GM19438 (cell line): ENCODE results near the gene RXFP3.
"Not testable (repeated sequence)": the region's sequence is repeated elsewhere in the genome, so short reads cannot be mapped to it uniquely, and the experiment has no call there.

Source experiments
- ATAC-seq: cut with Tn5 transposase; IDR thresholded peaks from one replicate; pipeline ENCODE4 v1.9.1; 2021; ENCODE audit warnings: low read depth; ENCODE audit not compliant: unreplicated experiment

RXFP3 gene

DNA sequence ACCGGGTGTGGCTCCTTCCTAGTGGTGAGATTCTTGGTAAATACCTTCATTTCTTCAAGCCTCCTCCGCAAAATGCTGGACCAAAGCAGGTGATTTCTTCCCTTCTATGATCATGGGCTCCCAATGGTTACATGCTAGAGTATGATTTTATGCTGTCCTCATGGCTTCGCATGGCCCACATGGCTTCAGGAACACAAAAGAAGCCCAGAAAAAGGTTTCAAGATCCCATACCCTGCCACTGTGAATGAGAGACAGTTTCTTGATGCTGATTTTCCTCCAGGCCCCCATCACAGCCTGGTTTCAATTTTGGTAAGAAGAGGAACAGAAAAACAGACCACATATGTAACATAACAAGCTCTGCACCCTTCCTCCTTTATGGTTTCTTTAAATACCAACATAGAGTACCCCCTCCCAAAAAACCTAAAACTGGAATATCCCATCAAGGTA lies 2.4 kb upstream of the RXFP3 start:
- ATAC-seq: peak; percentile 89

DNA sequence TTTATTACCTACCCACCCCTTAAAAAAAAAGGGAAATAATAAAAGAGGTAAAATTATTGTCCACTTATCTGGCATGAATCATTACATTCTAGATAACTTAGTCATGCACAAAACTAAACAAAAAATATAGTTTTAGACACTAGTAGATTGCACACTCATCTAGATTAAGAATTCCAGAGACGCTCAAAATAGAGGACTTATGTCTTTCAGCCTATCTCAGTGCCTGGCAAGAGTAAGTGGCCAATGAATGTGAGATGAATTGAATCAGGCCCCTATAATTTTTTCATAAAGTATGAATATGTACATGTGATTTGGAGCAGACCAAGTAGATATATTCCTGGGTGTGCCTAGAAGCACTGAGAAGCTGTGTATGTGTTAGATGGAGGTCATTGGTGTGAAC lies 2.0 kb upstream of the RXFP3 start:
- peak; percentile 19 for ATAC-seq

DNA sequence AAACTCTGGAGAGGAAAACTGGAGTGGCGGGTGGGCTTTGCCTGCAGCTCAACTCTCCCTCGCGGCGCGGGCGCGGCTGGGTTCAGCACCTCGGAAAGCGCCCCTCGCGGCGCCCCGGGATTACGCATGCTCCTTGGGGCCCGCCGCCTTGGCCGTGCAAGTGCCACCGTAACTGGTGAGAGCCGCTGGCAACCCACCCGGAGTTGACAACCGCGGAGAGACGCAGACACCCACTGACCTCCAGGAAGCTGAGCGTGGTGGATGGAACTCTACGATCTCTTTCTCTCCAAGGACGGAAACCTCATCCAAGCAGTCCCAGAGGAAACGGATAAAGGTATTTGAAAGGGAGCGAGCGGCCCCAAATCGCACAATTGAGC lies 194 bp upstream of the RXFP3 start:
- ATAC-seq: no peak

DNA sequence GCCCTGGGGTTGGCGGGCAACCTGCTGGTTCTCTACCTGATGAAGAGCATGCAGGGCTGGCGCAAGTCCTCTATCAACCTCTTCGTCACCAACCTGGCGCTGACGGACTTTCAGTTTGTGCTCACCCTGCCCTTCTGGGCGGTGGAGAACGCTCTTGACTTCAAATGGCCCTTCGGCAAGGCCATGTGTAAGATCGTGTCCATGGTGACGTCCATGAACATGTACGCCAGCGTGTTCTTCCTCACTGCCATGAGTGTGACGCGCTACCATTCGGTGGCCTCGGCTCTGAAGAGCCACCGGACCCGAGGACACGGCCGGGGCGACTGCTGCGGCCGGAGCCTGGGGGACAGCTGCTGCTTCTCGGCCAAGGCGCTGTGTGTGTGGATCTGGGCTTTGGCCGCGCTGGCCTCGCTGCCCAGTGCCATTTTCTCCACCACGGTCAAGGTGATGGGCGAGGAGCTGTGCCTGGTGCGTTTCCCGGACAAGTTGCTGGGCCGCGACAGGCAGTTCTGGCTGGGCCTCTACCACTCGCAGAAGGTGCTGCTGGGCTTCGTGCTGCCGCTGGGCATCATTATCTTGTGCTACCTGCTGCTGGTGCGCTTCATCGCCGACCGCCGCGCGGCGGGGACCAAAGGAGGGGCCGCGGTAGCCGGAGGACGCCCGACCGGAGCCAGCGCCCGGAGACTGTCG lies 976 bp downstream of the RXFP3 start:
- no peak for ATAC-seq

DNA sequence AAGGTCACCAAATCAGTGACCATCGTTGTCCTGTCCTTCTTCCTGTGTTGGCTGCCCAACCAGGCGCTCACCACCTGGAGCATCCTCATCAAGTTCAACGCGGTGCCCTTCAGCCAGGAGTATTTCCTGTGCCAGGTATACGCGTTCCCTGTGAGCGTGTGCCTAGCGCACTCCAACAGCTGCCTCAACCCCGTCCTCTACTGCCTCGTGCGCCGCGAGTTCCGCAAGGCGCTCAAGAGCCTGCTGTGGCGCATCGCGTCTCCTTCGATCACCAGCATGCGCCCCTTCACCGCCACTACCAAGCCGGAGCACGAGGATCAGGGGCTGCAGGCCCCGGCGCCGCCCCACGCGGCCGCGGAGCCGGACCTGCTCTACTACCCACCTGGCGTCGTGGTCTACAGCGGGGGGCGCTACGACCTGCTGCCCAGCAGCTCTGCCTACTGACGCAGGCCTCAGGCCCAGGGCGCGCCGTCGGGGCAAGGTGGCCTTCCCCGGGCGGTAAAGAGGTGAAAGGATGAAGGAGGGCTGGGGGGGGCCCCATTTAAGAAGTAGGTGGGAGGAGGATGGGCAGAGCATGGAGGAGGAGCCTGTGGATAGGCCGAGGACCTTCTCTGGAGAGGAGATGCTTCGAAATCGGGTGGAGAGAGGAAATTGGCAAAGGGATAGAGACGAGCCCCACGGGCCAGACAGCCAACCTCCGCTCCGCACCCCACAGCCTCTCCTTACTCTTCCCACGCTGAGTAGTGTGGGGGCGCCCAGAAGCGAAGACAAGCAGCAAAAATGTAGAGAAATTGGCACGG lies 1.7 kb downstream of the RXFP3 start:
- ATAC-seq: no peak

DNA sequence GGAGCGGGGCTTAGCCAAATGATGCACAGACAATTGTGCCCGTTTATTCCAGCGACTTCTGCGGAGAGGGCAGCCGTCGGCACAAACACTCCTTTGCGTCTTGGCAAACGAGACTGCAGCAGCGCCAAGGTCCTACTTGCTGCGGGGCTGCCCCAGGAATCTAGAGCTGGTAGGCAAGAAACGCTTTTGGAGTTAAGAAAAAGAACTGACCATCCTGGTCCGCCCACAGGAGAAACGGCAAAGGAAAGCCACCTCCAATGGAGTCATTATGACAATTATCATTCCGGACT lies 2.3 kb downstream of the RXFP3 start:
- no peak for ATAC-seq

DNA sequence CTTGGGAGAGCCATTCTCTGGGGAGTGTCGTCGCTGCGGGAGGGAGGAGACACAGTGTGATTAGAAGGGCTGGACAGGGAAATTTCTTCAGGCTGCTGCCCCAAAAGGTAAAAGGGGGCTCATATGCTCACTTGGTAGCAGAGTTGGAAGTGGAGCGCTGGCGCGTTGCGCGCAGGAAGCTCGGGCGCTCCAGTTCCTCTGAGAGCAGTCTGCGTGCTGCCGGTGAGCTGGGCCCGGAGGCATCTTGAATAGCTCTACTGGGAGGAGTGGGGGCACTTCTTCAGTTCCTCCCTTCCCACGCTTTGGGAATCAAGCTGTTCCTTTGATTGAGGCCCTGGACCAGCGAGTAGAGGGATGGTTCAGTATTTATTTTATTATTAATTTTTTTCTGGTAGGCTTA lies 2.7 kb downstream of the RXFP3 start:
- no peak for ATAC-seq

DNA sequence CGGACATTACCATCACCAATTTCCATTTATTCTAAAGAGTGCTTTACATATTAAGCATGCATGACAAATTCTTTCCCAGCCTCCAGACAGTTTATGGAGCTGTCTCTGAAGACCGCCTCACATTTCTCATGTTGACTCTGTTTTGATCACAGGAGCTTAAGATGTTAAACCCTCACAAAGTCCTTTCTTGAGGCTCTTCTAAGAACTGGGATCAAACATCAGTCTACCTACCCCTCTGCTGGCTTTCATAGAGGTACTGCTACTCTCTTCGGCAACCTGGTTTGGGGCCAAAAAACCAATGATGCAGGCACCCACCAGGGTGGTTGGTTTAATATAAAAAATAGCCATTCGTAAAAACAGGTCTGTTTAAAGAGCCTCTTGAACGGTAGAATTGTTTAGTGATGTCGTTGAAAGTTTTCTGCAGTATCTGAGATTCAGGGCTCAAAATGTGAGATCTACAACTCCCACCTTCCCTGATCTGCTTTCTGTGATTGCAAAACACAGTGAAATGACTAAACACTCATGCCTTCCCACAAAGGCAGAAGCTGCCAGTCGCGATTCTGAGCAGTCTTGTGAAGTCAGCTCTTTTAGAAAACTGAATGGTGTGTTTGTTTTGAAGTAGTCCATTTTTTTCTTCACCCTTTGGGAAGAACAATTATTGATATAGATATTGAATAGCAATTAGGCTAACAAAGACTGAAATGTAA lies 3.5 kb downstream of the RXFP3 start:
- no peak for ATAC-seq

DNA sequence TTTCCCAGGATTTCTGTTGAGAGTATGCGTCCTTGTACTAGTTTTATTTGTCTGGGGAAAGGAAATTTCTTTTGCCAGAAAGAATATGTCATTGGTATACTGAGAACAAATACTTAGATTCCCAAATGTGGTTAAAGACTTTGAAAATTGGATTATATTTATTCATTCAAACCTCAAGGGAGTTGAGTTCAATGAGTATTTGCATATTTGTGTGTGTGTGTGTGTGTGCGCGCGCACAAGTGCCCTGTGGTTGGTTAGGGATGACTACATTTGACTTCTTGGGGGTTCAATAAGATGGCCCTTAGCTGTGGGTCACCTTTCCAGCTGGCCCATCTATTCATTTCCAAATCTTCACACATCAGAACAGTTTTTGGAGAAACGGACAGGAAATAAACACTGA lies 4.9 kb downstream of the RXFP3 start:
- no peak for ATAC-seq

DNA sequence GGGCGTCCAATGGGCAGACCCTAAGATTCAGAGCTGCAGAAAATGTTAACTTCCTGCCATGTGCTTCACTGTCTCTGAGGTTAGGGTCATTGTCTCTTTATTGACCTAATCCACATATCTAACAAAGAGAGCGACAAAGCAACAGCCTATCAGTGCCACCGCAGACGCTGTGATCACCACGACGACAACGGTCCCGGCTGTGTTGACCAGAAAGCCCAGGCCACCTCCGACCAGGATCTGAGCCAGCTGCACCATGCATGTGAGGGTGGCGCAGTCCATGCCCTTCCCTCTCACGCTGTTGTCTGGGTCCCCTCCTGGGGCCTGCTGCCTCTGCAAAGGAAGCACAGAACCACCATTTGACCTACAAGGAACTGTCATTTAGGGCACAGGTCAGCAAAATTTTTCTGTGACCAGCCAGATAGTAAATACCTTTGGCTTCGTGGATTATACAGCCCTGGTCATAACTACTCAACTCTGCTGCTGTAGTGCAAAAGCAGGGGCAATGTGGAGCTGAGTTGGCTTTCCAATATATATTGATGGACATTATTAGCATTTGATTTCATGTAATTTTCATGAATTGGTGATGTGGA lies 8.5 kb downstream of the RXFP3 start:
- no peak for ATAC-seq

DNA sequence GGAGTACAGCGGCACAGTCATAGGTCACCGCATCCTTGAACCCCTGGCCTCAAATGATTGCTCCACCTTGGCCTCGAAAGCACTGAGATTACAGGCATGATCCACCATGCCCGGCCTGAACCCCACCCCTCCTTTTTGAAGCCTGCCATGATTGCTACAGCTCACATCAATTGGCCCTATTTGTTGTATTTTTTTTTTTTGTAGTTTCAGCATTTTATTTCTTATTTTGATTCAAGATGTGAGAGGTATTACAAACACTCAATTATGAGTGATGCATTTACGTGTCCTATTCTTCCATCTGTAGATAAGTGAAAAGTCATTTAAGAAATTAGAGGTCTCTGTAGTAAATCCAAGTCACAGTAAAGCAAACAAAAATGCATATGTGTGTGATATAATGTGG lies 16.0 kb downstream of the RXFP3 start:
- ATAC-seq: not testable (repeated sequence)

DNA sequence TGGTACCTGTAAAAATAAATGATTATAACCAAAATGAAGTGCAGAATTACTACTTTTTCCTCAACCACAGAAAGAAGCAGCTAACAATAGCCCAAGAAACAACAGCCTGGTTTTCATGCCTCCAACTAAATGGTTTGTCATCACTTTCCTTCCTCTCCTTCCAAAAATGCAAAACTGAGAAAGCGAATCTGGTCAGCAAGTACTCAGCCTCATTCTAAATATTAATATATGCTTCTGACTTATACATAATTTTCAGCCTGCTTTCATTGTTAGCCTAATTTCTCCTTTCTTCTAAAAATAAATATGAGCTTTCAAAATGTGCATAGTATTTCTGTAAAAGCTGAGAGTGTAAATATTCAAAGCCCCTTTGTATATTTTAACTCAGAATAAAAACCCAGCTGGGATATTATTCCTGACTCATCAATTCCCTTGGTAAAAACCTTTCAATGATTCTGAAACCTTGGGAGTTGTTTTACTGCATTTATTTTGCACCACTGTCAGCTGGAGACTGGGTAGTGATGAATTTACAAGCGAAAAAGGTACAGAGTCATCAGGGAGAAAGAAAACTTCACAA lies 21.5 kb downstream of the RXFP3 start:
- ATAC-seq: no peak

DNA sequence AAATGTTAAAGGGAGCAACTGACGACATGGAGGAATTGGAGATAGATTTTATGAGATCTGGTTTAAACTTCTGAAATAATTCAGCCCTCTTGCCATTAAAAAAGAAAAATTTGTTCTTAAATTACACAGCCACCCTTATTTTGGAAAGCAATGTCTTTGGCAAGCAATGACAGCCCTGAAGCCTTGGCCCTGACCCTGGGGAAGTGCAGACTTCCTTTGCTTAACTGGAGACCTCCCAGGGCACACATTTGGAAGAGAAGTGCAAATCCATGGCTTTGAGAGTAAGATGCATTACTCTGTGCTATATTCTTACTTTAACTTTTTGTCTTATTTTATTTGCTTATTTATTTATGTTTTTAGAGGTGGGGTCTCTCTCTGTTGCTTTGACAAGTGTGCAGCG lies 22.0 kb downstream of the RXFP3 start:
- ATAC-seq: no peak

DNA sequence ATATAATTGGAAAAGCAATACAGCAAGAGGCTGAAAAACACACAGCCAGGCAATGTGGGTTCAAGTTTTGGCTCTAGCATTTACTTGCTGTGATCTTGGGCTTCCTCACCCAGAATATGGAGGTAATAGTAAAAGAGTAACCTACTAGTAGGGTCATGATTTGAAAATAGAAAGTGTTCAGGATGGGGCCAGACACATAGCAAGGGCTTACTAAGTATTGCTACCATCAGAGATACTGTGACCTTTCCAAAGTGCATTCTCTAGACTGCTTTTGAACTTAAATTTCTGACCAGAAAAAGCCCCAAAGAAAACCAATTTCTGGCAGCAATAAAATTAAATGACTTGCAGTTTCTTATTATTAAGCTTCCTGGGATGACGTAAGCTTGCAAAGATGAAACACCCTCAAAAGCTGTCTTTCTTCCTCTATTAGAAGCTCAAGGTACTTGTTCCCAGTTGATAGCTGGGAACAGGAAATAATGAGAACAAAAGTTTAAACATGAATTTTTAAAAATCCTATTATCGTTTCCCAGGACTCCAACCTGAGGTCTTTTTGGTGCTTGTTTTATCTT lies 28.0 kb downstream of the RXFP3 start:
- ATAC-seq: no peak

DNA sequence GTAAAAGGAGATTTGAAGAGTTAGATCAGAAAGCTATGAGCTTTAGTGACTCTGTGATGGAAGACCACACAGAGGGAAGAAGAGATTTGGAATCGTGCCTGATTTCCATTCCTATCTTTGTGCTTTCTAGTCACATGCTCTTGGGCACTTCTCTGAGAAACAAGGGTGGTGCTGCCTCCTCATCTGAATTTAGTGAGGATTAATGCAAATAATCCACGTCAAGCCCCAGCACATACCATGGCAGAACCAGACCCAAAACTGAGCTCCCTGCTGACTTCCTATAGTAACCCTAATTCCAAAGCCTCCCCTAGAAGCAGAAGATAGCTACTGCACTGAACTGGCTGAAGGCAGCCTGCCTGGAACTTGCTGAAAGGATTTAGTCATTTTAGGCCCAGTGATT lies 30.6 kb downstream of the RXFP3 start:
- no peak for ATAC-seq

DNA sequence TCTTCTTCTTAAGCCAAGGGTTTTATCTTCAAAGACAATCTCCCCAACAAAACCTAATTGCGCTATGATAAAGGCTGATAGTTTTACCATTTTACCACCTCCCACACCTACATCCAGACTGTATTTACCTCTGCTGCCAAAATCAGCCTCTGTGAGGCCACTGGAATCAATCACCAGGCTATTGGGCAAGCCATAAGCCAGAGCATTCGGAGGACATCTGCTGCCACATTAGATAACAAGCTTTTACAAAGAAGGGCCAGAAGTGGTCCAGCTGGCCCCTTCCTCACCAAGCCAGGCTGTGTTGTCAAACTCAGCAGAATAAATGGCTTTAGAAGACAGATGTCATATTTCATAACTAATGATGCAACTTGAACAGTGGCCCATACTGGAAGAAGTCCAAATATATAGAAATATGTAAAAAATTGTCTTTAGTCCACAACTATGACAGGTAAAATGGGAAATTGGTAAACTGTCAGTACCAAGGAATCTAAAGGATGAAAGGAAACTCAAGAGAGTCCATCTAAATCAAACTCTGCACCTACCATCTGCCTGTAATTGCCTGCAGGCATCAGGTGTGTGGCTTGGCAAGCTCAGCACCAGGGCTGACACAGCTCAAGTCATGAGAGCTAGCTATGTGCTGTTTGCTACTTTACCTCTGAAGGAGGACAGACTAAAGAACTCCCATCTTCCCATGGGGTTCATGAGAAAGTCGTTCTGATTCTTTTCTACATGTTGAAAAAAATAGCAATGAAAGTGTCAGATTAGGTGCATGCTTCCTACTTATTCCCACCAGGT lies 32.2 kb downstream of the RXFP3 start:
- ATAC-seq: no peak

DNA sequence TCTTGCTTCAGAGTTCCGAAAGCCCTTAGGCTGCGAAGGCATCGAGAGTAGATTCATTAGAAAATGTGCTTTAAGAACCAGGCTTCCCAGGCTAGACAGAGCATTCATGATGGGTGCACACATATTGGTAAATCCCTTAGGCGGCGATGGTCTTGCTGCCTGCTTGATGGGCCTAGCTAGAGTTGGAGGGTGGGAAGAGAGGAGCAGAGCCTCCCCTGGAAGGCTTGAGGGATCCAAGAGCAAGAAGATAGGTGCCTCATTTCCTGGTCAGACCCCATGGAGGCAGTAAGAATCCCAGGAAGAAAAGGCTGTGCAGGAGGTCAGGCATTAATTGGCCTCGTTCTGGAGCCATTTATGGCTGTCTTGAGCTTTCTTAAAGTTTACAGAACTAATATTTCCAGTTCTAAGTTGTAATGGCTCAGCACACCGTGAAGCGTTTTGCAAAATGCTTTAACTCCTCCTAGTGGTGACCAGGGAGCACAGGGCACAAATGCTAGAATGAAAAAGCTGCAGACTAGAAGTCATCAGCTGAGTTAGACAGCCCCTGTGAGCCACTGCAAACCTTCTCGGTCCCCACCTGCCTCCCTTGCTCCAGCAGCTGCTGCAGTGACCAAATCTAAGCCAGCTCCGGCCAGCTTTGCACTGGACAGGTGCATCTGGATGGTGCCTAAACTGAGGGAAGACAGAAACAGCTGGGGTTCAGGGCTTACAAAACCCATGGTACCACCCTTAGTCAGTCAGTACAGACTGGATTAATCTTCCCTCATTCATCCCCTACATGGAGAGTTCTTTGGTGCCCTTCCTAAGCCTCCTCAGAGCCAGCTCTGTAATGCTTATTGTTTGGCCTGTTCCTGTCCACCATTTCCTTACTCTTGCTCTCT lies 33.6 kb downstream of the RXFP3 start:
- no peak for ATAC-seq

DNA sequence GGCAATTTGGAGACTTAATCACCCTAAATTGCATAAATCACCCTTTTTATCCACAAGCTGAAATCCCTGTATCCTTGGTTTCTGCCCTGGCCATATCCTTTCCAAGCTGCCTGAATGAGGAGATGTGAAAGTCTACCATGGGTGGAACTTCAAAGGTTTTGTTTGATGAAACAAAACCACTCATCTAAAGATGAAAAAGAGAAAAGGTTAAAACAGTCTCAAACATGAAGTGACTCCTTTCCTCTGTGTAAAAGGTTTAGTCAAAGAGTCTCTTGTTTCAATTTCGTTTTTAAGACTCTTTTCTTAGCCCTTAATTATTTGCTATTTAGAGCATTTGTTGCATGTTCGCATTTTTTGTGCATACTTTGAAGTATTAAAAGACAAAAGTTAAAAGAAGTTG lies 37.1 kb downstream of the RXFP3 start:
- no peak for ATAC-seq

DNA sequence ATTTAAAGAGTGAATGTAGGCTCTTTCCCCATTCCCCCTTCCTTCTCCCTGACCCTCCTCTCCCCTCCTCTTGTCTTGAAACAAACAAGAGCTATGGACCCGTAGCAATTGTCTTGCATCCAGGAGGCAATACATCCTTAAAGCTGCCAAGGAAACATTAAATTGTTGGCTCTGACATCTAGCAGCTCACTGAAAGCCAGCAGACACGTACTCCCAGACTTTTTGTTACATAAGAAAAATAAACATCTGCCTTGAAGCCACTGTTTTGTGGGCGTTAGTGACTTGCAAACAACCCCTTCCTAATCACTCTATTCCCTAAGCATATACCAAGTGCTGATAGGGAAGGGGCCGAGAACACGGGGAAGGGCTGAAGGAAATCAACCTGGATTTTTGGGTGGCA lies 39.7 kb downstream of the RXFP3 start:
- ATAC-seq: no peak
